ENCODE measurements around the gene EHMT2. TPM values are rescaled to one million over a fixed set of nuclear protein-coding genes. Genes with fewer than 3 reads are reported as not detected.

EHMT2 gene
- total RNA-seq, 1 donor from 2014 or later: 175 TPM

DNA sequence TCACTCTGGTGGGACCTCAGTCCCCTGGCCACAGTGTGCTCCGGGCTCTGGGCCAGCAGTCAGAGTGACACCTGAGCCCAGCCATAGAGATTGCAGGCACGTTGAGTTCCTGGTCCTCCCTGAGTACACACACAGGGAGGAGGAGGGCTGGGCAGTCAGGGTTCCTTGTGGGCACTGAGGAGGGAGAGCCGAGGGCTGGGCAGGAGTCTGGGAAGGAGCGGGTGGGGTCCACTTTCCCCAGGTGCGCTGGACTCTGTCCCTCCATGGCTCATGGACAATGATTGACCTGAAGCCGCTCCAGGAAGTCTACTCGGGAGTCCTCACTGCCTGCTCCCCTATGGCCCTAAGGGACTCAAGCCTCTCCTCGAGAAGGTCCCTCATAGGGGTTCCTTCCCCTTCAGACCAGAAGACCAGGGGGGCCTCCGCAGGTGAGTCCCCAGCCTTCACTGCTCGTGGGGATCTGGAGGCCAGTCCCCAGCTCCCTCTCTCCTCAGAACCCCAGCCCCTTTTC is 19.8 kb downstream of the EHMT2 start:
- Mint-ChIP-seq H3K9me3 (ENCODE audit: low read depth) (no peaks in the 10 kb centered on the region), H3K4me1 (ENCODE audit: low read depth) (peaks cover 17% of the 10 kb centered on the region), H3K36me3 (ENCODE audit: insufficient read depth) (peaks cover 14% of the 10 kb centered on the region), H3K4me3 (ENCODE audit: low read depth) (peak overlapping the region; percentile 60), H3K27me3 (no peaks in the 10 kb centered on the region), H3K27ac (peak overlapping the region; percentile 91)
- TF ChIP-seq CTCF (IDR thresholded peaks at IDR 0.05; ENCODE audit: unreplicated experiment): no peak
- no peak for DNase-seq (ENCODE audit: low spot score, unreplicated experiment)

GRCh38 chr6:31877125-31877650 is 20.3 kb downstream of the EHMT2 start:
- no peak for DNase-seq (ENCODE audit: low spot score, unreplicated experiment)
- Mint-ChIP-seq H3K4me3 (ENCODE audit: low read depth) (no peak overlapping the region), H3K36me3 (ENCODE audit: insufficient read depth) (peaks cover 14% of the 10 kb centered on the region), H3K4me1 (ENCODE audit: low read depth) (peaks cover 17% of the 10 kb centered on the region), H3K27ac (peak overlapping the region; percentile 91), H3K9me3 (ENCODE audit: low read depth) (no peaks in the 10 kb centered on the region), H3K27me3 (no peaks in the 10 kb centered on the region)
- no peak for TF ChIP-seq CTCF (IDR thresholded peaks at IDR 0.05; ENCODE audit: unreplicated experiment)

GRCh38 chr6:31876357-31876756 is 21.1 kb downstream of the EHMT2 start:
- no peak for DNase-seq (ENCODE audit: low spot score, unreplicated experiment)
- Mint-ChIP-seq H3K27me3 (no peaks in the 10 kb centered on the region), H3K27ac (no peak overlapping the region), H3K4me1 (ENCODE audit: low read depth) (peaks cover 17% of the 10 kb centered on the region), H3K9me3 (ENCODE audit: low read depth) (no peaks in the 10 kb centered on the region), H3K36me3 (ENCODE audit: insufficient read depth) (peaks cover 12% of the 10 kb centered on the region), H3K4me3 (ENCODE audit: low read depth) (no peak overlapping the region)
- TF ChIP-seq CTCF (IDR thresholded peaks at IDR 0.05; ENCODE audit: unreplicated experiment): no peak

- TF ChIP-seq CTCF (IDR thresholded peaks at IDR 0.05; ENCODE audit: unreplicated experiment): no peak
- peaks cover 7% of the 10 kb centered on the region for H3K36me3 Mint-ChIP-seq (ENCODE audit: insufficient read depth)
- H3K4me3 Mint-ChIP-seq (ENCODE audit: low read depth): no peak overlapping the region
- no peaks in the 10 kb centered on the region for H3K9me3 Mint-ChIP-seq (ENCODE audit: low read depth)
- H3K4me1 Mint-ChIP-seq (ENCODE audit: low read depth): peaks cover 17% of the 10 kb centered on the region
- H3K27ac Mint-ChIP-seq: no peak overlapping the region
- no peaks in the 10 kb centered on the region for H3K27me3 Mint-ChIP-seq
- no peak for DNase-seq (ENCODE audit: low spot score, unreplicated experiment)
Measured at GRCh38 chr6:31875877-31876276, 21.6 kb downstream of the EHMT2 start.

DNA sequence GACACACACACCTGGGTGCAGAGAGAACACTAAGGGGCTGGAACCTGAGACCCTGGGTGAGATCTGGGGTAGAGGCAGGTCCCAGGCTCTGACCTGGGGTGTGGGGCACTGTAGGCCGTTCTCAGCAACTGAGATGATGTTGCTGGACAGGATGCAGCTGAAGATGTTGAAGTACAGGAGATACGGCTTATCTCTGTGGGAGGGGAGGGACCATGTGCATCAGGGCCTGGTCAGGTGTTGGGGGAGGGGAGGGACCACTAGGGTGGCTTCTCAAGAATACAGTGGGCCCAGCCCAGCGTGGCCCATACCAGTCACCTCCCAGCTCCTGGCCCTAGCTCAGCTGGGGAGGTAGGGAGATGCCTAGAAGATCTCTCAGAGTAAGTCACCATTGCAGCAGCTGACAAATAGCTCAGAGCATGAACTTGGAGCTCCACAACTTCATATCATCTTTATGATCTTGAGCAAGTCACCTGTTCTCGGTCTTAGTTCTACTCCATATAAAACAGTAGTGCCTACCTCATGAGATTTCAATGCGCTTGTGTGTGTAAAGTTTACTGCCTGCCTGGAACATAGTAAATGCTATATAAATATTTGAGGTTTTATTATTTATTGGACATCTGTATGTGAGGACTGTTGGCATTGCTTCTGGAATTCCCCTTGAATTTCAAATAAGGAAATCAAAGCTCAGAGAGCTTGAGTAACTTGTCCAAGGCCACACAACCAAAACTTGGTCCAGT is 22.5 kb downstream of the EHMT2 start:
- no peak overlapping the region for H3K27ac Mint-ChIP-seq

More for the DNA sequence above, 22.5 kb downstream of the EHMT2 start:
- Mint-ChIP-seq H3K9me3 (ENCODE audit: low read depth) (no peaks in the 10 kb centered on the region), H3K36me3 (ENCODE audit: insufficient read depth) (peaks cover 5% of the 10 kb centered on the region), H3K27me3 (no peaks in the 10 kb centered on the region), H3K4me1 (ENCODE audit: low read depth) (peaks cover 17% of the 10 kb centered on the region), H3K4me3 (ENCODE audit: low read depth) (no peak overlapping the region)
- no peak for DNase-seq (ENCODE audit: low spot score, unreplicated experiment)
- no peak for TF ChIP-seq CTCF (IDR thresholded peaks at IDR 0.05; ENCODE audit: unreplicated experiment)

Measured in progenitor cell of endocrine pancreas (in vitro differentiated cells).